Upper lobe of right lung (tissue), 1 donor: ENCODE measurements around the gene ITM2B. TPM values are rescaled to one million over a fixed set of nuclear protein-coding genes. Genes with fewer than 3 reads are reported as not detected.

Source experiments
- ATAC-seq: fragments of 200-7000 bp; cut with Tn5 transposase; one replicate; pipeline ENCODE4 v1.9.1; 2020; ENCODE audit warnings: mild to moderate bottlenecking, moderate library complexity
- DNase-seq: peaks from one replicate; pipeline ENCODE4 v3.0.0-alpha.2; 2020
- H3K27ac ChIP-seq: fragments of 200-600 bp; one replicate; pipeline ENCODE4 v1.8.0; 2022
- H3K27me3 ChIP-seq: fragments of 200-600 bp; one replicate; pipeline ENCODE4 v1.8.0; 2022; ENCODE audit warnings: mild to moderate bottlenecking
- H3K36me3 ChIP-seq: fragments of 200-600 bp; one replicate; pipeline ENCODE4 v1.8.0; 2022
- H3K4me1 ChIP-seq: fragments of 200-600 bp; one replicate; pipeline ENCODE4 v1.8.0; 2022
- H3K4me3 ChIP-seq: fragments of 200-600 bp; one replicate; pipeline ENCODE4 v1.8.0; 2022; ENCODE audit warnings: mild to moderate bottlenecking
- H3K9me3 ChIP-seq: fragments of 200-600 bp; one replicate; pipeline ENCODE4 v1.8.0; 2022
- CTCF ChIP-seq: fragments of 200-600 bp; IDR thresholded peaks from one replicate; pipeline ENCODE4 v1.8.0; 2022; ENCODE audit warnings: antibody characterized with exemption
- intact Hi-C: fragments of 100-400 bp; cut with DNase I; formaldehyde crosslinking; loops from one replicate; pipeline ENCODE4 v1.11.0; 2022
- long read RNA-seq: library from polyadenylated mRNA; unstranded; transcript quantifications from one replicate; pipeline ENCODE4 v2.0.0, GENCODE V29; 2021
- total RNA-seq: library from RNA; stranded (reverse); fragmentation: NEBNext Ultra II Directional; extraction: Animal tissue kit (Norgen Biotek cat#: 25700); gene quantifications from one replicate; pipeline ENCODE4 v1.2.1, GENCODE V29; 2021
- donor health status: DM: no; HTN: yes; CAD: no; lungs with severe emphysema.

Gene ITM2B
- total RNA-seq, result 802 TPM
- long read RNA-seq, full-length matches to known transcripts, result 1,133 of 1,149 reads
- long read RNA-seq, partial matches to known transcripts, result 13 of 1,149 reads
- long read RNA-seq, other reads (novel, unspliced or antisense), result 3 of 1,149 reads

- peaks cover 29% of the 10 kb centered on the region for H3K4me1 ChIP-seq
- DNase-seq, result peak; percentile 93
- no peaks in the 10 kb centered on the region for H3K27me3 ChIP-seq
- peak within 1 kb of the TSS; percentile 99 for H3K4me3 ChIP-seq
- H3K27ac ChIP-seq, result peak within 1 kb of the TSS; percentile 100
- H3K36me3 ChIP-seq, result no peaks in the 10 kb centered on the region
- TF ChIP-seq CTCF, result peak; percentile 54
- ATAC-seq, result peak; percentile 95
- intact Hi-C loops, result no loop called here
- no peaks in the 10 kb centered on the region for H3K9me3 ChIP-seq
Observed at GRCh38 chr13:48233046-48233888, at the start of gene ITM2B. TSS of gene ITM2B (plus strand) at chr13:48233206. CDS start at chr13:48233361, 155 bp downstream.

DNA sequence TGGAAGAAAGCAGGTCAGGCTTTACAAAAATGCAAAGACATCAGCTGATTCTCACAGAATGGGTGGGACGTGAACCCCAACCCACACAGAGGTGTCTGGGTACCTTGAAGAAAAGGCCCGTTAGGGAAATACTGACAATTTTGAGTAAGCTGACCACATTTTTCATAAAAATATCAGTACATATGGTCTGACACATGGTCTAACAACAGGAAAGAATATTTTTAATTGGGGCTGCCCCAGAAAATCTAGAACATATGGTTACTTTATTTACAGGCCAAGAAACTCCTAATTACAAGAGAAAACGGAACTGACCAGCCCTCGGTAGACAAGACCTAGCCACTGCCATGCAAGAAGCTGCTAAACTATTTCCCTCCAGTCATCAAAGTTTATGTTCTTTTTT is 48.7 kb upstream of the ITM2B start:
- Histone ChIP-seq H3K9me3 (no peaks in the 10 kb centered on the region), H3K4me1 (no peaks in the 10 kb centered on the region), H3K4me3 (no peak overlapping the region), H3K27me3 (no peaks in the 10 kb centered on the region), H3K27ac (no peak overlapping the region), H3K36me3 (no peaks in the 10 kb centered on the region)
- TF ChIP-seq CTCF, result no peak
- intact Hi-C loops, result no loop called here
- ATAC-seq (no peak), DNase-seq (no peak)

GRCh38 chr13:48185018-48185417 is 48.0 kb upstream of the ITM2B start:
- Histone ChIP-seq H3K4me1 (no peaks in the 10 kb centered on the region), H3K27ac (no peak overlapping the region), H3K36me3 (no peaks in the 10 kb centered on the region), H3K27me3 (no peaks in the 10 kb centered on the region), H3K4me3 (no peak overlapping the region), H3K9me3 (no peaks in the 10 kb centered on the region)
- intact Hi-C loops, result no loop called here
- TF ChIP-seq CTCF, result no peak
- no peak for ATAC-seq
- DNase-seq, result no peak

DNA sequence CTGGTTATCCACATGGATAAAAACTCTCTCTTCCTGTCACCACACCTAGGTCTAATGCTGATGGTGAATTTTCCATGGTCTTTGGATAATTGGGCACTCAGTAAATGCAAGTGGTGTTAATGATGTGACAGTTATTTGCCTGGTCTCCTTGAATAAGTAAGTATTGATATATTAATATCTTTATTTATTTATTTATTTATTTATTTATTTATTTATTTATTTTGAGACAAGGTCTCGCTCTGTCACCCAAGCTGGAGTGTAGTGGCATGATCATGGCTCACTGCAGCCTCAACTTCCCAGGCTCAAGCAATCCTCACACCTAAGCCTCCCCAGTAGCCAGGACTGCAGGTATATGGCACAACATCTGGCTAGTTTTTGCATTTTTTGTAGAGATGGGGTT is 46.3 kb upstream of the ITM2B start:
- Histone ChIP-seq H3K27ac (no peak overlapping the region), H3K9me3 (no peaks in the 10 kb centered on the region), H3K27me3 (no peaks in the 10 kb centered on the region), H3K36me3 (no peaks in the 10 kb centered on the region), H3K4me1 (no peaks in the 10 kb centered on the region), H3K4me3 (no peak overlapping the region)
- ATAC-seq (no peak), DNase-seq (no peak)
- intact Hi-C loops, result no loop called here
- no peak for TF ChIP-seq CTCF

DNA sequence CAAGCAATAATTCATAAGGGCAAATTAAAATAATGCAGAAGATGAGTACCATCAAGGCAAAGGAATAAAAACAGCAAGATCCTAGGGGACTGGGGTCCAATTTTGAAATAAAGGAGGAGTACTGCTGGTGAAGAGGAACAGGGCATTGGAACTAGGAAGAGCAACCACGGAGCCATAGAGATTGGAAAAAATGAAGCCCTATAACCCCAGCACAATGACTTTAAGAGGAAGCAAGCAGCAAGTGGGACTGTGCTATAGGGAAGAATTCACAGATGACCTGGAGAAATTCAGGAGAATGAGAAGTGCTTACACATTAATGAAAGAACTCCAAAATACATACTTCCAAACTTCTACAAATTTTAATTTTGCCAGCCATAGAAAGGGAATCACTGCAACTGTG is 44.9 kb upstream of the ITM2B start:
- no peak for ATAC-seq
- no peak for TF ChIP-seq CTCF

More for the DNA sequence above, 44.9 kb upstream of the ITM2B start:
- no peak overlapping the region for H3K27ac ChIP-seq
- no peaks in the 10 kb centered on the region for H3K36me3 ChIP-seq
- no peak overlapping the region for H3K4me3 ChIP-seq
- H3K4me1 ChIP-seq, result no peaks in the 10 kb centered on the region
- intact Hi-C loops, result no loop called here
- H3K27me3 ChIP-seq, result no peaks in the 10 kb centered on the region
- H3K9me3 ChIP-seq, result no peaks in the 10 kb centered on the region
- no peak for DNase-seq
